Lower lobe of right lung (tissue), 2 donors: ENCODE measurements around the gene BTRC. TPM values are rescaled to one million over a fixed set of nuclear protein-coding genes. Genes with fewer than 3 reads are reported as not detected.

Source experiments
- ATAC-seq, 2 donors: fragments of 200-7000 bp; cut with Tn5 transposase; one replicate each; pipeline ENCODE4 v1.9.1; 2020 to 2022; ENCODE audit warnings: mild to moderate bottlenecking in 2 of 2, moderate library complexity in 2 of 2
- DNase-seq: peaks from one replicate; pipeline ENCODE4 v3.0.0-alpha.2; 2020
- H3K27ac ChIP-seq: fragments of 200-600 bp; one replicate; pipeline ENCODE4 v1.8.0; 2022
- H3K27me3 ChIP-seq: fragments of 200-600 bp; one replicate; pipeline ENCODE4 v1.8.0; 2022; ENCODE audit warnings: low read depth
- H3K36me3 ChIP-seq: fragments of 200-600 bp; one replicate; pipeline ENCODE4 v1.8.0; 2022; ENCODE audit warnings: mild to moderate bottlenecking
- H3K4me1 ChIP-seq: fragments of 200-600 bp; one replicate; pipeline ENCODE4 v1.8.0; 2022
- H3K4me3 ChIP-seq: fragments of 200-600 bp; one replicate; pipeline ENCODE4 v1.8.0; 2022; ENCODE audit warnings: mild to moderate bottlenecking
- H3K9me3 ChIP-seq: fragments of 200-600 bp; one replicate; pipeline ENCODE4 v1.8.0; 2022
- CTCF ChIP-seq: fragments of 200-600 bp; IDR thresholded peaks from one replicate; pipeline ENCODE4 v1.8.0; 2022; ENCODE audit warnings: antibody characterized with exemption, mild to moderate bottlenecking
- intact Hi-C: fragments of 100-400 bp; cut with DNase I; formaldehyde crosslinking; loops from one replicate; pipeline ENCODE4 v1.11.0; 2022
- total RNA-seq: library from RNA; stranded (reverse); fragmentation: NEBNext Ultra II Directional; extraction: Animal tissue kit (Norgen Biotek cat#: 25700); gene quantifications from one replicate; pipeline ENCODE4 v1.2.1, GENCODE V29; 2021
- donor health status: DM: no; HTN: yes; CAD: no; lungs with severe emphysema.

The BTRC gene
- total RNA-seq, 1 donor from 2014 or later, result 17.3 TPM

GRCh38 chr10:101478956-101479355 lies 125.0 kb downstream of the BTRC start:
- intact Hi-C loops, result no loop called here
- no peak for TF ChIP-seq CTCF
- Histone ChIP-seq H3K27ac (no peak overlapping the region), H3K36me3 (peaks cover 6% of the 10 kb centered on the region), H3K27me3 (no peaks in the 10 kb centered on the region), H3K4me3 (no peak overlapping the region), H3K9me3 (no peaks in the 10 kb centered on the region), H3K4me1 (no peaks in the 10 kb centered on the region)
- no peak for ATAC-seq
- DNase-seq, result no peak

- intact Hi-C loops, result no loop called here
- H3K27ac ChIP-seq, result no peak overlapping the region
Measured at GRCh38 chr10:101481256-101481655, 127.3 kb downstream of the BTRC start.

GRCh38 chr10:101482568-101482967 lies 128.6 kb downstream of the BTRC start:
- Histone ChIP-seq H3K36me3 (peaks cover 6% of the 10 kb centered on the region), H3K27ac (no peak overlapping the region), H3K9me3 (no peaks in the 10 kb centered on the region), H3K27me3 (no peaks in the 10 kb centered on the region), H3K4me1 (no peaks in the 10 kb centered on the region), H3K4me3 (no peak overlapping the region)
- no peak for TF ChIP-seq CTCF
- DNase-seq (no peak), ATAC-seq (no peak)
- intact Hi-C loops, result no loop called here

More at GRCh38 chr10:101481256-101481655, 127.3 kb downstream of the BTRC start:
- TF ChIP-seq CTCF, result no peak
- Histone ChIP-seq H3K4me1 (no peaks in the 10 kb centered on the region), H3K4me3 (no peak overlapping the region), H3K27me3 (no peaks in the 10 kb centered on the region), H3K9me3 (no peaks in the 10 kb centered on the region), H3K36me3 (peaks cover 6% of the 10 kb centered on the region)
- DNase-seq (no peak), ATAC-seq (no peak)

- intact Hi-C loops, result no loop called here
- Histone ChIP-seq H3K36me3 (peaks cover 6% of the 10 kb centered on the region), H3K27ac (no peak overlapping the region), H3K9me3 (no peaks in the 10 kb centered on the region), H3K27me3 (no peaks in the 10 kb centered on the region), H3K4me3 (no peak overlapping the region), H3K4me1 (peaks cover under 1% of the 10 kb centered on the region)
- no peak for ATAC-seq
- TF ChIP-seq CTCF, result no peak
- DNase-seq, result no peak
Measured at GRCh38 chr10:101484175-101484745, 130.3 kb downstream of the BTRC start.

- DNase-seq (no peak), ATAC-seq (no peak)
- no peaks in the 10 kb centered on the region for H3K36me3 ChIP-seq
- peaks cover 6% of the 10 kb centered on the region for H3K4me1 ChIP-seq
- TF ChIP-seq CTCF, result no peak
- H3K27ac ChIP-seq, result no peak overlapping the region
- no peak overlapping the region for H3K4me3 ChIP-seq
- H3K9me3 ChIP-seq, result no peaks in the 10 kb centered on the region
- intact Hi-C loops, result no loop called here
- H3K27me3 ChIP-seq, result no peaks in the 10 kb centered on the region
Measured at GRCh38 chr10:101485207-101485606, 131.2 kb downstream of the BTRC start.
